Measurements from ENCODE around the gene ZC3H4.

- TF ChIP-seq CTCF (IDR thresholded peaks at IDR 0.05): no peak
- TF ChIP-seq POLR2A (IDR thresholded peaks at IDR 0.05): no peak
These were observed 86.7 kb downstream of the ZC3H4 start for GRCh38 chr19:47026889-47027288.
